CD4-positive, alpha-beta T cell treated with Interferon alpha-2 for 1 hour (primary cell): ENCODE results near the gene SMYD3.
"Not testable (repeated sequence)": the region's sequence is repeated elsewhere in the genome, so short reads cannot be mapped to it uniquely, and the experiment has no call there.

Experiments used
- DNase-seq, 2 donors: peaks; one replicate each; pipeline ENCODE4 v3.0.0-alpha.2; 2020 to 2022

SMYD3 gene

DNA sequence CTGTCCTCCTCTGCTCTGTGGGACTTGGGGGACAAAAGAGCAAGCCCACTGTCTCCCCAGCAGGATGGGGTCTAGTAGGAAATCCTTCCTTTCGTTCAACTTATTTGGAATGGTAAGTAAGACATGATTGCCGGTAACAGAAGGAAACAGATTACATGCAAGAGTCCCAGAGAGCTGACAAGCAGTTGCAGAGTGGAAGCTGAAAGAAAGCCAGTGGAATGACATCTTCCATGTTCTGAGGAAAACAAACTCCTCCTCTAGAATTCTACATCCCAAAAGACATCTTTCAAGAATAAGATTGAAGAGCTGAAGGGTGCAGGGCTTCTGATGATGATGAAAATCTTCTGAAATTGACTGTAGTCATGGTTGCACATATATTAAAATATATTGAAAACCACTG is 732.9 kb downstream of the SMYD3 start:
- DNase-seq: no peak

- no peak for DNase-seq
These were observed 733.7 kb downstream of the SMYD3 start for GRCh38 chr1:245773344-245773743.

- no peak for DNase-seq
These were observed 734.3 kb downstream of the SMYD3 start for GRCh38 chr1:245772739-245773138.

DNA sequence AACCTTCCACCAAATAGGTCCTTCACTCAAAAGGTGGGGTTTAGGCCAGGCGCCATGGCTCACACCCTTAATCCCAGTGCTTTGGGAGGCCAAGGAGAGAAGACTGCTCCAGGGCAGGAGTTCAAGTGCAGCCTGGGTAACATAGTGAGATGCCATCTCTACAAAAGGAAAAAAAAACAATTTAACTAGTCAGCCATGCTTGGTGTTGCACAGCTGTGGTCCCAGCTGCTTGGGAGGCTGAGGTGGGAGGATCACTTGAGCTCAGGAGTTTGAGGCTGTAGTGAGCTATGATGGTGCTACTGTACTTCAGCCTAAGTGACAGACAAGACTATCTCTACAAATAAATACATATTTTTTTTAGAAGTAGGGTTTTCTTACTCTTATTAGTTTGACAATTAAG is 734.8 kb downstream of the SMYD3 start:
- no peak for DNase-seq

DNA sequence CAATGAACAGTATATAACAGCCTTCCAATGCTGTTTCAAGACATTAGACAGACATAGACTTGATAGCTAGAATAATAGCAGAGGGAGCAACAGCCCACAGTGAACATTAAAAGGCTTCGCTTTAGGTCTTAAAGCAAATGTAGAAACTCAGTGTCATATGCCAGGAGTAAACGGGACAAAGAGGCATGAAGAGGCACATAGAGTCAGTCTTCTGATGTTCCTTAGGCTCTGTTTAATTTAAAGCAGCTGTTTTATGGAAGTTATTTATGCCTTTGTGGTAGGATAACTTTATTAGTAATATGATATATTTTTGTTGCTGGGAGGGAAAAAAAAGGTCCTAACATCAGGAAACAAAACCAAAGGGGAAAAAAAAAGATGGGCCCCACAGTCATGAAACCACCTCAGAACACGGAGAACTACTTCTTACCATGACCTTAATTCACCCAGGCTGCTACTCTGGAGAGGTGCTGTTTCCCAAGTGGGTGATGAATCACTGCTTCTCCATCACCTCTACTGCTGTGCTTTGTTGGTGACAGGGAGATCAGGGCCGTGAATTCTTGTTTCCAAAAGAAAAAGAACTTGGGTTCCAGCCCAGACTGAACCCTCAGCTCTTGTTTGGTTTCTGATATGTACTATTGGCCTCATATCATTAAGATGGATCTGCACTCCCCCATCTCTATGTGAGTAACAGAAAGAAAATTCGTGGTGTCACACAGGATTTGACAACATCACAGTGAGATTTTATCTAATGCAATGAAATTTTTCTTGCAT is 735.4 kb downstream of the SMYD3 start:
- DNase-seq: no peak

DNA sequence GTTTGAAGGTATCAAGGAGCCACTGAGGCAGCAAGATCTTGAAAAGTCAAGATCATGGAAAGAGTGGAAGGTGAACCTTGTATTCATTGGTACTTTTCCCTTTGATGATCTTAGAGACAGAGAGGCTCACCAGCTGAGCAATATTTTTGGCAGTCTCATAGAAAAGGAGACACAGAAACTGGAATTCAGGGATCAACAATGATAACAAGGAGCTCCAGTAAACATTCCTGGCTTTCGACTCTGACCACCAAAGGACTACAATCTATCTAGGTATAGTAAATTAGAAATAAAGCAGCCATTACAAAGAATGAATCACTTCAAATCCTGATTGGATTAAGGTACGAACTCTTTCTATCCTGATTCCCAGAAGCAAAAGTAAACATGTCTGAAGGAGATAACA is 736.9 kb downstream of the SMYD3 start:
- no peak for DNase-seq

- no peak for DNase-seq
These were observed 738.5 kb downstream of the SMYD3 start for GRCh38 chr1:245768596-245768995.

- DNase-seq: no peak
These were observed 741.7 kb downstream of the SMYD3 start for GRCh38 chr1:245765230-245766000.

DNA sequence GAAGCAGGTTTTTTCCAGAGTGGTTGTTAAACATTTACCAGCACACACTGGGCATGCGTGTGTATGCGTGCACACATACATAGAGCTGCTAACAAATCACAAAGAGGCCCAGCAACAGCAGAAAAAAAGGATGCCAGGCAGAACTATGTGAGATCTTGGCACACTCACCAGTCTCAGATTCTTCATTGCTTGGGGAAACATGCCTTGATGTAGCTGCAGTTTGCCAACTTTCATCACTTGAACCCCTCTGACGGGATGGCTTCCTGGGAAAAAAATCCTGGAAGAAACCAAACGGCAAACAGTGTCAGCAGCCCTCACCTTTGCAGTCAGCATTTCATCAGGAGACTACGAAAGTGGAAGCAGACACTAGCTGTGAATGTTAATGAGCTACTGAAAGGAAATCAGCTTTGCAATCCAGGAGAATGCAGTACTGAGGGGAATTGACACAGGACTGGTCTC is 743.2 kb downstream of the SMYD3 start:
- no peak for DNase-seq

- no peak for DNase-seq
These were observed 744.6 kb downstream of the SMYD3 start for GRCh38 chr1:245762396-245762910.

DNA sequence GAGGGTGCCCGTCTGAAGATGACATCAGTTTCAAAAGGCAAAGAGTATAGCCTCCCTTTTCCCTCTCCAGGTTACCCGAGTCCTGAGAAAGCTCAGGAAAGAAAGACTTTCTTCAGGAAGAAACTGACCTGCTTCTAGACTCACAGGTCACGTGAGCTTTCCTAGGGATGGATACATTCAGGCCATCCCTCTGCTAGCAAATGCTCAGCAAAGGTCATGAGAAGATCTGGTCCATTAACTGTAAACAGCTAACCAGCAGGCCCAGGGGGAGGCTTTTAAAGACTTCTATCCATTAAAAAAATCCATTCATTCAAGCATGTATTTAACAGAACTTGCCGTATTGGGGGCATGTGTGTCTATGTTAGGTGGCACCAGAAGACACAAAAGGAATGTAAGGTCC is 746.8 kb downstream of the SMYD3 start:
- no peak for DNase-seq

- no peak for DNase-seq
These were observed 752.6 kb downstream of the SMYD3 start for GRCh38 chr1:245754463-245754961.

DNA sequence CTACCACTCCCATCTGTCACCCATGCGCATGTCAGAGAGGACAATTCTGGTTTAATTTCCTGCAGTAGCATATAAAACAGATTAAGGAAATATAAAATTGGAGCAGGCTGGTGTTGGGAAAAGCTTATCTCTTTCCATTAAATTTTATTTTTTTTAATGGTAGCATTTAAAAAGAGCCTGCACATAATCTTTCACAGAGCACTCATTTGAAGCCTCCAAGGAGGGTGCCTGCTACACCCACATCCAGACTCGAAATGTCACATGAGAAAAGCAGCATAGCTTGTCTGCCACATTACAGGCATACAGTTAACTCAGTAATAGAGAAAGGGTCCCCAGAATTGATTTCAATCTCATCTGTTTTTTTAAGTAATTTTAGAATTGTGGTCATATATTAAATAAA is 753.3 kb downstream of the SMYD3 start:
- DNase-seq: no peak

DNA sequence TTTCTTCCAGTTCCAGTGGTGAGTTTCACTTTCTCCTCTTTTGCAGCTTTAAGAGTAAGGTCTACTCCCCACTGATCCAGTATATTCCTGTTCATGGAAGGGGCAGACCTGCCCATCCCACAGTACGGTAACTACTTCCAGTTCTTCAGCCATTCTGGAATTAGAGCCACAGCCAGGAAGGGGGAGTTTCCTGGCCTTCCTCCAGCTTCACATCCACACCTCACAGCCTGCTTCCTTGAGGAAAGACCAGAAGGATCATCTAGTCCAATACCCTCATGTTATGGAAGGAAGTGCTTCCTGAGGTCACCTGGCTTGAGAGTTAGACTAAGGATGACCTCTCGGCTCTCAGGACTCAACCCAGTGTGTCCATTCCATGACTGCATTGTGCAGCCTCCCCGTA is 754.5 kb downstream of the SMYD3 start:
- DNase-seq: no peak

- DNase-seq: no peak
These were observed 755.2 kb downstream of the SMYD3 start for GRCh38 chr1:245751726-245752470.

GRCh38 chr1:245751116-245751515 is 756.0 kb downstream of the SMYD3 start:
- no peak for DNase-seq

DNA sequence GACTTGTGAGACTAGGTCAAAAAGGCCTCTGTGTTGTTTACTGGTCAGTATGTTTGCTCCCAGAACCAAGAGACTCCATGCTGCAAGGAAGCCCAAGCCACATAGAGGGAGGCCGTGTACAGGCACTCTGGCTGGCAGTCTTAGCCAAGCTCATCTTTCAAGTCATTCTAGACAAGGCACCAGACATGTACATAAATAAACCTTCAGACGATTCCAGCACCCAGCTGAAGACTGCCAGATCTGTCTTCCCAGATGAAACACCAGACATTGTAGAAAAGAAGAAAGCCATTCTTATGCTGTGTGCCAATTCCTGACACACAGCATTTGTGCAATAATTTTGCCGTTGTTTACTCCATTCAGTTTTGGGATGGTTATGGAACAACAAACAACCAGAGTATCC is 756.8 kb downstream of the SMYD3 start:
- DNase-seq: no peak

DNA sequence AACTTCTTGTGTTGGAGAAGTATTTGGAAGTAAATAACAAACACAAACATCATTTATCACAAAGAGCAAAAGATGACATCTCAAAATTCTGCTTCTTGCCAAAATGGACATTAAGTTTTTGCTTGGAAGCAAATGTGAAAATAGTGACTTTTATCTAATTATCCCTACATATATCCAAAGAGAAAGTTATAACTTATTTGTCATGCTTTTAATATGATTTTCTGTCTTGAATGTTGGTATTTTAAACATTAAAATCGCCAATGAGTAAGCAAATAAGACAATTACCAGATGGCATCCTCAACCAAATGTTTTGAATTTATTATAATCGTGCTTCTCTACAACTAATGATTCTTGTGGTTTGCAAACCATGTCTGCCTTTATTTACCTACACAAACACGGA is 758.0 kb downstream of the SMYD3 start:
- DNase-seq: no peak

- DNase-seq: no peak
These were observed 758.4 kb downstream of the SMYD3 start for GRCh38 chr1:245748646-245749045.

DNA sequence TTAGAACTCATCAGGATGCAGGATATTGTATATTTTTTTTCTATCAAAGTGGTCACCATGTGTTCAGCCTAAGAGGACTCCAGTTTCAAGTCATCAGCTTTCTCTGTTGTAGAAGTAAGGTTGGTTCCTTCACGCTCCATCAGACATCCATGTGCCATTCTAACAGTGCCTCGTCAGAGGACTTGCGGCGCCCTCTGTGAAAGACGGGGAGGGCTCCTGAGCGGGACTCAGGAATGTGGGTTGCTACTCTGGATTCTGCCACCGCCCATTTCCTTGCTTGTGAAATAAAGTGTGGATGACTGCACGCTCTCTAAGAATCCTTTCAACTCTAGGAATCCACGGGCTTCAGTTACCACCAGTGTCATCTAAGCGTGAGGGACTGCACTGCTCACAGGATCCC is 758.8 kb downstream of the SMYD3 start:
- DNase-seq: no peak

DNA sequence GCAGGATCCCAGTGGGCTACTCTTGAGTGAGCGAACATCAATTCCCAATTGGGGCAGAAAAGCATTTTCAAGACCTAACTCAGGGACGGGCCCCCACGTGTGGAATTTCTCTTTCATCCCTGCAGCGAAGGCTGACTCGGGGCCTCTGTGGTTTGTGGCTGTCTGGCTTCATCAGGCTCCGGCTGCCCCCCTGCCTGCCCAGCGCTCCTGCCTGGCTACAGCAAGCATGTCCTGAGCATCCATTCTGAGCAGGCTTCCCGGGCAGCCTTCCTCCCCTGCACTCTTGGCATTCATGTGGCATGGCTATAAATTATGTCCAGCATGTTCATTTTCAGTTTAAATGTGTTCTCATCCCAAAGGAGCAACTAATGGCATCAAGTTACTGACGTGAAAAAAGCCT is 764.2 kb downstream of the SMYD3 start:
- DNase-seq: no peak

GRCh38 chr1:245740336-245740735 is 766.7 kb downstream of the SMYD3 start:
- not testable (repeated sequence) for DNase-seq

- no peak for DNase-seq
These were observed 776.3 kb downstream of the SMYD3 start for GRCh38 chr1:245730801-245731200.
